Fibroblast of peridontal ligament (primary cell): ENCODE measurements around the gene CRYBB1.
"Not testable (repeated sequence)": the region's sequence is repeated elsewhere in the genome, so short reads cannot be mapped to it uniquely, and the experiment has no call there.

Experiments used
- DNase-seq: peaks from one replicate; pipeline ENCODE4 v3.0.0-alpha.2; 2010; ENCODE audit errors: extremely low read depth

Gene CRYBB1

GRCh38 chr22:26636296-26636695 is 18.5 kb upstream of the CRYBB1 start:
- DNase-seq: no peak

GRCh38 chr22:26635117-26635516 is 17.3 kb upstream of the CRYBB1 start:
- no peak for DNase-seq

- DNase-seq: no peak
Observed at GRCh38 chr22:26634189-26634588, 16.4 kb upstream of the CRYBB1 start.

GRCh38 chr22:26632422-26633155 is 14.8 kb upstream of the CRYBB1 start:
- no peak for DNase-seq

- no peak for DNase-seq
Observed at GRCh38 chr22:26631282-26631681, 13.5 kb upstream of the CRYBB1 start.

- no peak for DNase-seq
Observed at GRCh38 chr22:26629988-26630761, 12.3 kb upstream of the CRYBB1 start.

- no peak for DNase-seq
Observed at GRCh38 chr22:26624803-26625202, 7.0 kb upstream of the CRYBB1 start.

GRCh38 chr22:26623984-26624383 is 6.2 kb upstream of the CRYBB1 start:
- no peak for DNase-seq

- DNase-seq: no peak
Observed at GRCh38 chr22:26621663-26622062, 3.8 kb upstream of the CRYBB1 start, which contains the start of gene CRYBA4. Gene CRYBA4, plus strand, starts transcription at chr22:26621963. Its CDS starts 634 bp downstream, at chr22:26622597.

GRCh38 chr22:26620197-26620596 is 2.4 kb upstream of the CRYBB1 start:
- no peak for DNase-seq

GRCh38 chr22:26619510-26619909 is 1.7 kb upstream of the CRYBB1 start:
- no peak for DNase-seq

GRCh38 chr22:26618455-26618854 is 628 bp upstream of the CRYBB1 start:
- no peak for DNase-seq

GRCh38 chr22:26616650-26617049 is 1.2 kb downstream of the CRYBB1 start:
- no peak for DNase-seq

- DNase-seq: no peak
Observed at GRCh38 chr22:26615830-26616435, 1.9 kb downstream of the CRYBB1 start.

- no peak for DNase-seq
Observed at GRCh38 chr22:26615149-26615548, 2.7 kb downstream of the CRYBB1 start.

- DNase-seq: no peak
Observed at GRCh38 chr22:26614322-26614721, 3.5 kb downstream of the CRYBB1 start.

- not testable (repeated sequence) for DNase-seq
Observed at GRCh38 chr22:26613753-26614152, 4.1 kb downstream of the CRYBB1 start.

GRCh38 chr22:26612652-26613051 is 5.2 kb downstream of the CRYBB1 start:
- DNase-seq: no peak

GRCh38 chr22:26610996-26611395 is 6.8 kb downstream of the CRYBB1 start:
- DNase-seq: no peak

GRCh38 chr22:26610072-26610958 is 7.5 kb downstream of the CRYBB1 start:
- DNase-seq: peak; percentile 95

GRCh38 chr22:26609287-26609686 is 8.5 kb downstream of the CRYBB1 start:
- no peak for DNase-seq

- no peak for DNase-seq
Observed at GRCh38 chr22:26608129-26608528, 9.7 kb downstream of the CRYBB1 start.
